Astrocyte of the spinal cord (primary cell): ENCODE results near the gene SPRR4.

Source experiments
- DNase-seq: peaks from one replicate; pipeline ENCODE4 v3.0.0; 2011; ENCODE audit warnings: low read depth, low spot score
- H3K4me3 ChIP-seq: 2 replicates; pipeline ENCODE4 v1.5.1; 2011; ENCODE audit warnings: low read depth, mild to moderate bottlenecking, low read length, moderate library complexity
- CTCF ChIP-seq: IDR thresholded peaks from 2 replicates; pipeline ENCODE4 v1.5.1; 2012; ENCODE audit warnings: low read depth, mild to moderate bottlenecking, low read length, inconsistent platforms
- in situ Hi-C: cut with HindIII; loops from 2 replicates; pipeline ENCODE4 v1.10.0; 2017; ENCODE audit warnings: low sequenced_read_pairs

Gene SPRR4

GRCh38 chr1:152953761-152954160 is 16.7 kb upstream of the SPRR4 start:
- DNase-seq = no peak
- no peak for TF ChIP-seq CTCF
- no peak overlapping the region for H3K4me3 ChIP-seq
- in situ Hi-C loops = no loop called here

DNA sequence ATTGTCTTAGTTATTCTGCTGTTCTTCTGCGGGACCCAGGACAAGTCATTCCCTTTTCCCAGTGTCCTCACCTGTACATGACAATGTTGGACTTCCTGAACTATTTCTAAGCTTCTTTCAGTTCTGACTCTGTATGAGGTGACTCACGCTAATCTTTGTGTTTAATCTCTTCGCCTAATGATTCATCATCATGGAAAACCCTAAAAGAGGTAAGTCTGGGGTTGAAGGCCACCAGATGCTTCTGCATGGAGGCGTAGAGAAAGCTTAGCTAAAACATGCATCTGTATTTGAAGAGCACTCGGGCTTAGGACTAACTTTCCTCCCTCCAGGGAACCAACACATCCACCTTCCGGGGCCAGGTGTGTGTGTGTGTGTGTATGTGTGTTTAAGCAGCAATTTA is 16.0 kb upstream of the SPRR4 start:
- no peak for TF ChIP-seq CTCF
- no peak overlapping the region for H3K4me3 ChIP-seq
- DNase-seq = no peak
- in situ Hi-C loops = no loop called here

DNA sequence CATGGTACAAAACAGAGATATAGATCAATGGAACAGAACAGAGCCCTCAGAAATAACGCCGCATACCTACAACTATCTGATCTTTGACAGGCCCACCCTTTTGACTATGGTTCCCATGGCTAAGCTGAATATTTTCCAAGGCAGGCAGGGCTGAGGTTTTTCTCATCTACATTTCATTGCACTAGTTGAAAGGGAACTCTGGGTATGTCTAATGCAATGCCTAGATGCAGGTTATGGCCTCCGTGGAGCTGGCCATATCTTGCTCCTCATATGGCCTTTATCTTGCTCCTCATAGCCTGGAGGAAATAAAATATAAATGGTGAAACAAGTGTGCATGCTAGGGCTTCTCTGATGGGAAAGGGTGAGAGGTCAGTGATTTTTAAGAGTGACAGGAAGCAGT is 12.9 kb upstream of the SPRR4 start:
- no peak for DNase-seq
- no peak overlapping the region for H3K4me3 ChIP-seq
- no peak for TF ChIP-seq CTCF
- in situ Hi-C loops = no loop called here

DNA sequence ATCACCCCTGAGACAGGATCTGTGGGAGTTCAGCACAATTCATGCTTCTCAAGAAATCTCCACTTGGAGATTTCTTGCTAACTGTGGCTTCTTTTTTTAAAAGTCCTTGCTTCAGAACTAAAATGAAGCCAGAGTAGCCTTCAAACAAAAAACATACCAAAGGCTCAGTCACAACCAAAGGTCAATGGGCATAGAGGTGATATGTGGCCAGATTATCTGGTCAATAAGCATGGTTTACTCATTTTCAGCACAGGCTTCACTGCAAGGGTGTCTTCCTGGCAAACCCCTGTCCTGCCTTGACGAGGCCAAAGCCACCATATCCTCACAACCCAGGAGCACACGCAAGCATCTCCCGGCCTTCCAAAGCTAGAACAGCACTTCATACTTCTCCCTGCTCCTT is 11.2 kb upstream of the SPRR4 start:
- in situ Hi-C loops = no loop called here
- H3K4me3 ChIP-seq = no peak overlapping the region
- no peak for TF ChIP-seq CTCF
- DNase-seq = no peak

DNA sequence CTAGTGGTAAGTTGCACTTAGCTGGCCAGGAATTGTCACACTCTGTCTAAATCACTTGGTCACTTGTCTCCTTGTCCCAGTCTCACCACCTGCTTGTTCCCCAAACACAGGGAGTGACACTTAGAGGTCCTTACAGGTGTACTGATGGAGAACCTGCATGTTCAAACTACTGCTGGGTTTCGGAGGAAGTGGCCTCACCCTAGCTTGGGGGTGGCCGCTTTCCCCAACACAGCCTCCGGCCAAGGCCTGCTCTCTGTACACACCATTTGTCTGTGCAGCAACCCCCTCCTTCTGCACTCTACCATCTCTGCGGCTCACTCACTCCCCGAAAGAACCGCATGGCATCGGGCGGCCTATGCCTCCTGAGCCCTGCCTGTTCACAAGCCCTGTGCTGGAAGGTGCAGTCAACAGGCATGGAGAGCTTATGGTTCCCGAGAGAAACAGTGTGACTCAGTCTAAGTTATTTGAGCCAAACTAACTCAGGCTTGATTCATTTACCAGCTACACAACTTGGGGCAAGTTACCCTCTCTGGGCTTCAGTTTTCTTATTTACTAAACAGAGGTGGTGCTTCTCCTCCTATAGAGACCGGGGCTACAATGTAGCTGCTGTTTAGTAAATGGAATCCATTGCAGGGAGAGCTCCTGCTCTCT is 10.5 kb upstream of the SPRR4 start:
- DNase-seq = no peak
- in situ Hi-C loops = no loop called here
- no peak for TF ChIP-seq CTCF
- no peak overlapping the region for H3K4me3 ChIP-seq

GRCh38 chr1:152960452-152961044 is 9.9 kb upstream of the SPRR4 start:
- TF ChIP-seq CTCF = no peak
- no peak overlapping the region for H3K4me3 ChIP-seq
- DNase-seq = no peak
- in situ Hi-C loops = no loop called here
